ENCODE data around the gene DOK3. TPM values are rescaled to one million over a fixed set of nuclear protein-coding genes. Genes with fewer than 3 reads are reported as not detected.

The DOK3 gene
- total and polyA plus RNA-seq, 10 of the 15 experiments (the other 5 are each of a cell fraction or from before 2014, with no cell fraction given) = 6.6 to 107 (median 52.1) TPM

GRCh38 chr5:177472460-177473442, 36.9 kb downstream of the DOK3 start (continued):
- TF ChIP-seq SIX5 (IDR thresholded peaks at IDR 0.05; ENCODE audit: low read depth, low read length, severe bottlenecking) (no peak), EGR1 (IDR thresholded peaks at IDR 0.05; ENCODE audit: borderline replicate concordance in 1 of 2, low read depth in 2 of 2, low read length in 2 of 2) (peak in 1 of 2 experiments; percentile 57; a peak in 2 of 3 replicates), PRDM15 (CRISPR knock-in tag; IDR thresholded peaks at IDR 0.05) (no peak), CHD4 (IDR thresholded peaks at IDR 0.05) (no peak), RUNX3 (IDR thresholded peaks at IDR 0.05; ENCODE audit: low read length) (peak; percentile 49), E2F4 (IDR thresholded peaks at IDR 0.05; ENCODE audit: low read depth, low read length) (no peak), TCF3 (IDR thresholded peaks at IDR 0.05; ENCODE audit: borderline replicate concordance, insufficient read depth, low read depth, low read length) (no peak), DPF2 (IDR thresholded peaks at IDR 0.05) (peak; percentile 37; the same call in 1 of the 2 replicates), NFIC (IDR thresholded peaks at IDR 0.05; ENCODE audit: low read depth, low read length) (no peak), E4F1 (IDR thresholded peaks at IDR 0.05; ENCODE audit: borderline replicate concordance, partially characterized antibody) (no peak), CUX1 (IDR thresholded peaks at IDR 0.05; ENCODE audit: insufficient replicate concordance, low read depth, low read length) (no peak), IRF4 (IDR thresholded peaks at IDR 0.05; ENCODE audit: low read depth, low read length) (no peak)
- TF ChIP-seq, protein P1, sequence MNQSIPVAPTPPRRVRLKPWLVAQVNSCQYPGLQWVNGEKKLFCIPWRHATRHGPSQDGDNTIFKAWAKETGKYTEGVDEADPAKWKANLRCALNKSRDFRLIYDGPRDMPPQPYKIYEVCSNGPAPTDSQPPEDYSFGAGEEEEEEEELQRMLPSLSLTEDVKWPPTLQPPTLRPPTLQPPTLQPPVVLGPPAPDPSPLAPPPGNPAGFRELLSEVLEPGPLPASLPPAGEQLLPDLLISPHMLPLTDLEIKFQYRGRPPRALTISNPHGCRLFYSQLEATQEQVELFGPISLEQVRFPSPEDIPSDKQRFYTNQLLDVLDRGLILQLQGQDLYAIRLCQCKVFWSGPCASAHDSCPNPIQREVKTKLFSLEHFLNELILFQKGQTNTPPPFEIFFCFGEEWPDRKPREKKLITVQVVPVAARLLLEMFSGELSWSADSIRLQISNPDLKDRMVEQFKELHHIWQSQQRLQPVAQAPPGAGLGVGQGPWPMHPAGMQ (IDR thresholded peaks at IDR 0.05; ENCODE audit: borderline replicate concordance) = no peak

Measured in GM12878 (cell line).